Fibroblast of villous mesenchyme (primary cell): ENCODE results near the gene PARVG. TPM values are rescaled to one million over a fixed set of nuclear protein-coding genes. Genes with fewer than 3 reads are reported as not detected.

Experiments used
- DNase-seq: peaks from one replicate; pipeline ENCODE4 v3.0.0-alpha.2; 2010; ENCODE audit warnings: low read depth
- H3K4me3 ChIP-seq: 2 replicates; pipeline ENCODE4 v1.5.1; 2011; ENCODE audit warnings: low read depth, mild to moderate bottlenecking, low read length
- CTCF ChIP-seq: IDR thresholded peaks from 2 replicates; pipeline ENCODE4 v1.5.1; 2012; ENCODE audit warnings: low read depth, mild to moderate bottlenecking, low read length; ENCODE audit not compliant: insufficient read depth
- total RNA-seq: library from RNA; depleted of rRNA; stranded (reverse); fragments of >200 nt; gene quantifications from 2 replicates; pipeline ENCODE4 v1.2.3, GENCODE V29; 2012

The PARVG gene
- total RNA-seq, 1 donor, result not detected

GRCh38 chr22:44204739-44205515 is 24.2 kb downstream of the PARVG start:
- H3K4me3 ChIP-seq, result no peak overlapping the region
- DNase-seq, result no peak
- no peak for TF ChIP-seq CTCF

- no peak overlapping the region for H3K4me3 ChIP-seq
- no peak for TF ChIP-seq CTCF
- DNase-seq, result no peak
Measured at GRCh38 chr22:44205516-44206329, 25.0 kb downstream of the PARVG start.

DNA sequence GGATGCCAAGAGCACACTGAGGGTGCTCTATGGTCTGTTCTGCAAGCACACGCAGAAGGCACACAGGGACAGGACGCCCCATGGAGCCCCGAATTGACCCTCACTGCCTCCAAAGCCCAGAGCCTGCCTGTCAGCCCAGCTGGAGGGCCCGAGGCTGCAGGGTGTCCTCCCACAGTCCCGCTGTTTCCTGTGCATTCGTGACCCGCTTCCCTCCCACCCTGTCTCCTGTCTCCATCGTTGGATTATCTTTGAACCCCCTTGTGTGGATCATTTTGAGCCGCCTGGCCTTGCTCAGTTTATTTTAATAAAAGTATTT is 25.6 kb downstream of the PARVG start:
- no peak for DNase-seq
- H3K4me3 ChIP-seq, result no peak overlapping the region
- TF ChIP-seq CTCF, result no peak

GRCh38 chr22:44206696-44207095 is 26.0 kb downstream of the PARVG start:
- no peak for TF ChIP-seq CTCF
- no peak overlapping the region for H3K4me3 ChIP-seq
- no peak for DNase-seq

- H3K4me3 ChIP-seq, result no peak overlapping the region
- DNase-seq, result no peak
- TF ChIP-seq CTCF, result no peak
Measured at GRCh38 chr22:44207173-44207980, 26.7 kb downstream of the PARVG start.

GRCh38 chr22:44207981-44208317 is 27.2 kb downstream of the PARVG start:
- no peak overlapping the region for H3K4me3 ChIP-seq
- no peak for DNase-seq
- TF ChIP-seq CTCF, result no peak
